ENCODE results near the gene PDSS2.
"Not testable (repeated sequence)": the region's sequence is repeated elsewhere in the genome, so short reads cannot be mapped to it uniquely, and the experiment has no call there.

PDSS2 gene

GRCh38 chr6:107435798-107436197 lies 23.6 kb downstream of the PDSS2 start:
- Histone ChIP-seq H2AFZ (ENCODE audit: low read length) (no peak overlapping the region), H3K9me3 (ENCODE audit: insufficient read depth, low read depth, low read length) (no peaks in the 10 kb centered on the region), H3K79me2 (ENCODE audit: insufficient read depth, low read length) (peaks cover 35% of the 10 kb centered on the region), H3K27me3 (ENCODE audit: insufficient read depth, low read length, poor library complexity, severe bottlenecking) (no peaks in the 10 kb centered on the region), H4K20me1 (ENCODE audit: insufficient read depth, low read length, poor library complexity, severe bottlenecking) (no peaks in the 10 kb centered on the region), H3F3A (ENCODE audit: low read depth) (no peaks in the 10 kb centered on the region), H3K4me3 (ENCODE audit: low read length, poor library complexity, severe bottlenecking) (no peak overlapping the region), H3K36me3 (ENCODE audit: insufficient read depth, low read length) (no peaks in the 10 kb centered on the region), H3K9me2 (replicated peaks; ENCODE audit: low read depth, low read length) (no peaks in the 10 kb centered on the region), H3K4me2 (ENCODE audit: low read depth, low read length, poor library complexity, severe bottlenecking) (no peak overlapping the region), H3K4me1 (ENCODE audit: insufficient read depth, low read length, poor library complexity, severe bottlenecking) (peaks cover 7% of the 10 kb centered on the region), H3K9ac (ENCODE audit: low read depth, low read length, poor library complexity, severe bottlenecking) (no peak overlapping the region)
- no peak for TF ChIP-seq EZH2phosphoT487 (IDR thresholded peaks at IDR 0.05; ENCODE audit: borderline replicate concordance)
- no peak for TF ChIP-seq CTCF (conservative IDR thresholded peaks at IDR 0.05; ENCODE audit: low read length)

GRCh38 chr6:107434812-107435211 lies 24.6 kb downstream of the PDSS2 start:
- H3K4me1 ChIP-seq (ENCODE audit: insufficient read depth, low read length, poor library complexity, severe bottlenecking): peaks cover 7% of the 10 kb centered on the region
- H3K9ac ChIP-seq (ENCODE audit: low read depth, low read length, poor library complexity, severe bottlenecking): no peak overlapping the region
- H3K4me2 ChIP-seq (ENCODE audit: low read depth, low read length, poor library complexity, severe bottlenecking): no peak overlapping the region
- no peak for TF ChIP-seq CTCF (conservative IDR thresholded peaks at IDR 0.05; ENCODE audit: low read length)
- no peak for TF ChIP-seq EZH2phosphoT487 (IDR thresholded peaks at IDR 0.05; ENCODE audit: borderline replicate concordance)
- H3K9me3 ChIP-seq (ENCODE audit: insufficient read depth, low read depth, low read length): no peaks in the 10 kb centered on the region
- H3K36me3 ChIP-seq (ENCODE audit: insufficient read depth, low read length): no peaks in the 10 kb centered on the region
- no peaks in the 10 kb centered on the region for H3K9me2 ChIP-seq (replicated peaks; ENCODE audit: low read depth, low read length)
- no peaks in the 10 kb centered on the region for H3K27me3 ChIP-seq (ENCODE audit: insufficient read depth, low read length, poor library complexity, severe bottlenecking)
- no peaks in the 10 kb centered on the region for H4K20me1 ChIP-seq (ENCODE audit: insufficient read depth, low read length, poor library complexity, severe bottlenecking)
- H3K4me3 ChIP-seq (ENCODE audit: low read length, poor library complexity, severe bottlenecking): no peak overlapping the region
- H3K79me2 ChIP-seq (ENCODE audit: insufficient read depth, low read length): peaks cover 37% of the 10 kb centered on the region
- H2AFZ ChIP-seq (ENCODE audit: low read length): no peak overlapping the region
- H3F3A ChIP-seq (ENCODE audit: low read depth): no peaks in the 10 kb centered on the region

- H3K9me2 ChIP-seq (replicated peaks; ENCODE audit: low read depth, low read length); H3K9ac ChIP-seq (ENCODE audit: low read depth, low read length, poor library complexity, severe bottlenecking); H2AFZ ChIP-seq (ENCODE audit: low read length); H3K9me3 ChIP-seq (ENCODE audit: insufficient read depth, low read depth, low read length); H3K4me3 ChIP-seq (ENCODE audit: low read length, poor library complexity, severe bottlenecking); H3K27me3 ChIP-seq (ENCODE audit: insufficient read depth, low read length, poor library complexity, severe bottlenecking); H3F3A ChIP-seq (ENCODE audit: low read depth); H3K4me2 ChIP-seq (ENCODE audit: low read depth, low read length, poor library complexity, severe bottlenecking); H3K36me3 ChIP-seq (ENCODE audit: insufficient read depth, low read length); H4K20me1 ChIP-seq (ENCODE audit: insufficient read depth, low read length, poor library complexity, severe bottlenecking): not testable (repeated sequence)
- peaks cover 24% of the 10 kb centered on the region for H3K4me1 ChIP-seq (ENCODE audit: insufficient read depth, low read length, poor library complexity, severe bottlenecking)
- H3K79me2 ChIP-seq (ENCODE audit: insufficient read depth, low read length): peaks cover 25% of the 10 kb centered on the region; the same call in 1 of the 2 replicates
Observed at GRCh38 chr6:107425951-107426350, 33.4 kb downstream of the PDSS2 start.

- no peak overlapping the region for H2AFZ ChIP-seq (ENCODE audit: low read length)
- no peak overlapping the region for H3K4me3 ChIP-seq (ENCODE audit: low read length, poor library complexity, severe bottlenecking)
- no peaks in the 10 kb centered on the region for H4K20me1 ChIP-seq (ENCODE audit: insufficient read depth, low read length, poor library complexity, severe bottlenecking)
- peaks cover 20% of the 10 kb centered on the region for H3K4me1 ChIP-seq (ENCODE audit: insufficient read depth, low read length, poor library complexity, severe bottlenecking)
- TF ChIP-seq CTCF (conservative IDR thresholded peaks at IDR 0.05; ENCODE audit: low read length): no peak
- no peak for TF ChIP-seq EZH2phosphoT487 (IDR thresholded peaks at IDR 0.05; ENCODE audit: borderline replicate concordance)
- no peaks in the 10 kb centered on the region for H3K27me3 ChIP-seq (ENCODE audit: insufficient read depth, low read length, poor library complexity, severe bottlenecking)
- no peaks in the 10 kb centered on the region for H3F3A ChIP-seq (ENCODE audit: low read depth)
- peaks cover 23% of the 10 kb centered on the region; the same call in 1 of the 2 replicates for H3K79me2 ChIP-seq (ENCODE audit: insufficient read depth, low read length)
- H3K9ac ChIP-seq (ENCODE audit: low read depth, low read length, poor library complexity, severe bottlenecking): no peak overlapping the region
- no peak overlapping the region for H3K4me2 ChIP-seq (ENCODE audit: low read depth, low read length, poor library complexity, severe bottlenecking)
- H3K9me3 ChIP-seq (ENCODE audit: insufficient read depth, low read depth, low read length): peaks cover 9% of the 10 kb centered on the region; the same call in 1 of the 2 replicates
- 0 out of 2 replicates have a peak, but pooled peaks cover 4% of the 10 kb centered on the region for H3K36me3 ChIP-seq (ENCODE audit: insufficient read depth, low read length)
- no peaks in the 10 kb centered on the region for H3K9me2 ChIP-seq (replicated peaks; ENCODE audit: low read depth, low read length)
Observed at GRCh38 chr6:107423474-107423990, 35.8 kb downstream of the PDSS2 start.
